ENCODE data around the gene COL6A1. TPM values are rescaled to one million over a fixed set of nuclear protein-coding genes. Genes with fewer than 3 reads are reported as not detected.
"Not testable (repeated sequence)": the region's sequence is repeated elsewhere in the genome, so short reads cannot be mapped to it uniquely, and the experiment has no call there.

The COL6A1 gene
- total RNA-seq, 1 donor from 2014 or later = 12.6 TPM

GRCh38 chr21:45957981-45958600 is 23.5 kb upstream of the COL6A1 start:
- DNase-seq (ENCODE audit: low spot score) = no peak
- Histone ChIP-seq H3K27ac (no peak overlapping the region), H3K4me2 (no peak overlapping the region), H3K36me3 (no peaks in the 10 kb centered on the region), H3F3A (ENCODE audit: low read depth) (no peaks in the 10 kb centered on the region), H4K20me1 (ENCODE audit: low read depth) (no peaks in the 10 kb centered on the region), H3K4me3 (no peak overlapping the region), H2AFZ (replicated peaks) (no peak overlapping the region), H3K27me3 (no peaks in the 10 kb centered on the region), H3K79me2 (ENCODE audit: low read depth) (no peaks in the 10 kb centered on the region), H3K4me1 (no peaks in the 10 kb centered on the region), H3K9ac (no peak overlapping the region), H3K9me3 (ENCODE audit: low read depth) (peaks cover 3% of the 10 kb centered on the region)
- no peak for TF ChIP-seq EZH2phosphoT487 (IDR thresholded peaks at IDR 0.05)
- TF ChIP-seq EZH2 (IDR thresholded peaks at IDR 0.05) = no peak
- TF ChIP-seq CTCF (IDR thresholded peaks at IDR 0.05) = no peak
- H3K27ac Mint-ChIP-seq = no peak overlapping the region
- peaks cover 1% of the 10 kb centered on the region for H3K4me1 Mint-ChIP-seq
- no peak overlapping the region for H3K4me3 Mint-ChIP-seq
- H3K9me3 Mint-ChIP-seq = peaks cover 26% of the 10 kb centered on the region
- H3K36me3 Mint-ChIP-seq = no peaks in the 10 kb centered on the region
- H3K27me3 Mint-ChIP-seq (ENCODE audit: insufficient read depth, low read depth) = peaks cover 12% of the 10 kb centered on the region

- no peak for TF ChIP-seq EZH2phosphoT487 (IDR thresholded peaks at IDR 0.05)
- no peak for TF ChIP-seq CTCF (IDR thresholded peaks at IDR 0.05)
- TF ChIP-seq EZH2 (IDR thresholded peaks at IDR 0.05) = no peak
- peaks cover 3% of the 10 kb centered on the region for H3K9me3 ChIP-seq (ENCODE audit: low read depth)
- Mint-ChIP-seq H3K9me3 (peaks cover 34% of the 10 kb centered on the region), H3K27ac (no peak overlapping the region), H3K4me3 (no peak overlapping the region), H3K27me3 (ENCODE audit: insufficient read depth, low read depth) (peaks cover 14% of the 10 kb centered on the region), H3K36me3 (no peaks in the 10 kb centered on the region), H3K4me1 (no peaks in the 10 kb centered on the region)
- H3K27ac ChIP-seq = no peak overlapping the region
- no peak for DNase-seq (ENCODE audit: low spot score)
- no peaks in the 10 kb centered on the region for H3F3A ChIP-seq (ENCODE audit: low read depth)
- no peaks in the 10 kb centered on the region for H4K20me1 ChIP-seq (ENCODE audit: low read depth)
- H3K27me3 ChIP-seq = no peaks in the 10 kb centered on the region
- H3K9ac ChIP-seq = no peak overlapping the region
- no peaks in the 10 kb centered on the region for H3K4me1 ChIP-seq
- no peaks in the 10 kb centered on the region for H3K36me3 ChIP-seq
- no peaks in the 10 kb centered on the region for H3K79me2 ChIP-seq (ENCODE audit: low read depth)
- H2AFZ ChIP-seq (replicated peaks) = no peak overlapping the region
- H3K4me2 ChIP-seq = no peak overlapping the region
- H3K4me3 ChIP-seq = no peak overlapping the region
These were observed 22.4 kb upstream of the COL6A1 start for GRCh38 chr21:45959182-45959581.

GRCh38 chr21:45959779-45960390 is 21.7 kb upstream of the COL6A1 start:
- Histone ChIP-seq H3K9ac (no peak overlapping the region), H3K4me2 (no peak overlapping the region), H4K20me1 (ENCODE audit: low read depth) (no peaks in the 10 kb centered on the region), H3K36me3 (no peaks in the 10 kb centered on the region), H3K4me3 (no peak overlapping the region), H3F3A (ENCODE audit: low read depth) (no peaks in the 10 kb centered on the region), H2AFZ (replicated peaks) (no peak overlapping the region), H3K27me3 (no peaks in the 10 kb centered on the region), H3K4me1 (no peaks in the 10 kb centered on the region), H3K27ac (no peak overlapping the region), H3K79me2 (ENCODE audit: low read depth) (no peaks in the 10 kb centered on the region), H3K9me3 (ENCODE audit: low read depth) (peaks cover 3% of the 10 kb centered on the region)
- Mint-ChIP-seq H3K9me3 (peaks cover 37% of the 10 kb centered on the region), H3K4me3 (no peak overlapping the region), H3K4me1 (no peaks in the 10 kb centered on the region), H3K27ac (no peak overlapping the region), H3K36me3 (no peaks in the 10 kb centered on the region), H3K27me3 (ENCODE audit: insufficient read depth, low read depth) (peaks cover 14% of the 10 kb centered on the region)
- TF ChIP-seq CTCF (IDR thresholded peaks at IDR 0.05) (no peak), EZH2phosphoT487 (IDR thresholded peaks at IDR 0.05) (no peak), EZH2 (IDR thresholded peaks at IDR 0.05) (no peak)
- no peak for DNase-seq (ENCODE audit: low spot score)

GRCh38 chr21:45961408-45961807 is 20.2 kb upstream of the COL6A1 start:
- not testable (repeated sequence) for H3K4me1 ChIP-seq; H3K9me3 ChIP-seq (ENCODE audit: low read depth); H2AFZ ChIP-seq (replicated peaks); H3K36me3 ChIP-seq; H3K4me3 Mint-ChIP-seq; H3K4me3 ChIP-seq; H4K20me1 ChIP-seq (ENCODE audit: low read depth); H3K9ac ChIP-seq; H3K27ac Mint-ChIP-seq; H3K36me3 Mint-ChIP-seq; H3K4me2 ChIP-seq; H3K27me3 ChIP-seq; H3K27ac ChIP-seq; H3K79me2 ChIP-seq (ENCODE audit: low read depth); DNase-seq (ENCODE audit: low spot score); H3F3A ChIP-seq (ENCODE audit: low read depth); H3K4me1 Mint-ChIP-seq
- Mint-ChIP-seq H3K9me3 (peaks cover 37% of the 10 kb centered on the region), H3K27me3 (ENCODE audit: insufficient read depth, low read depth) (peaks cover 14% of the 10 kb centered on the region)

Measured in neural progenitor cell (in vitro differentiated cells).